Panc1 (cell line): ENCODE results near the gene R3HDM2. TPM values are rescaled to one million over a fixed set of nuclear protein-coding genes. Genes with fewer than 3 reads are reported as not detected.

Experiments
- ATAC-seq: fragments of 200-7000 bp; cut with Tn5 transposase; 2 replicates; pipeline ENCODE4 v1.9.1; 2020; ENCODE audit warnings: mild to moderate bottlenecking, moderate library complexity
- BruUV-seq: library from RNA; stranded (reverse); fragments of 400-500 nt; replicated peaks from 2 replicates; lab custom pipeline; 2021; lab: Mats Ljungman, UMichigan
- CTCF ChIA-PET: fragments of 300-600 bp; sonication (Branson Sonifier 250); formaldehyde crosslinking; loops from one replicate; lab custom pipeline; 2022; ENCODE audit warnings: antibody characterized with exemption; lab: Charles Lee
- POLR2A ChIA-PET: fragments of 300-600 bp; sonication (Branson Sonifier 250); formaldehyde crosslinking; loops from one replicate; lab custom pipeline; 2022; ENCODE audit warnings: antibody characterized with exemption; lab: Charles Lee
- DNase-seq: peaks from one replicate; pipeline ENCODE4 v3.0.0-alpha.2; 2010; ENCODE audit warnings: low read depth, low spot score
- H3K27ac ChIP-seq: 2 replicates; pipeline ENCODE4 v1.5.1; 2011; ENCODE audit warnings: mild to moderate bottlenecking, low read length, inconsistent platforms
- H3K27me3 ChIP-seq: fragments of 200-500 bp; sonication (Bioruptor generic); 2 replicates; pipeline ENCODE4 v1.6.0; 2014; ENCODE audit warnings: low read length, inconsistent platforms; ENCODE audit not compliant: control insufficient read depth, insufficient read depth
- H3K36me3 ChIP-seq: fragments of 200-500 bp; sonication (Bioruptor generic); 2 replicates; pipeline ENCODE4 v1.5.1; 2014; ENCODE audit warnings: inconsistent platforms, mild to moderate bottlenecking, low read length, moderate library complexity; ENCODE audit not compliant: control insufficient read depth, insufficient read depth
- H3K4me1 ChIP-seq: 2 replicates; pipeline ENCODE4 v1.5.1; 2011; ENCODE audit warnings: inconsistent platforms, mild to moderate bottlenecking, low read length, moderate library complexity; ENCODE audit not compliant: control insufficient read depth, insufficient read depth
- H3K4me3 ChIP-seq, 2 experiments: 2 replicates each; pipeline ENCODE4 v1.5.1; 2011 to 2012; ENCODE audit warnings: low read depth in 2 of 2, low read length in 2 of 2, mild to moderate bottlenecking in 2 of 2, inconsistent platforms in 1 of 2, moderate library complexity in 1 of 2
- H3K9me3 ChIP-seq: fragments of 200-500 bp; sonication (Bioruptor generic); 2 replicates; pipeline ENCODE4 v1.5.1; 2014; ENCODE audit warnings: low read depth, mild to moderate bottlenecking, inconsistent platforms, low read length, moderate library complexity; ENCODE audit not compliant: control insufficient read depth, insufficient read depth
- POLR2AphosphoS5 ChIP-seq: IDR thresholded peaks from 2 replicates; pipeline ENCODE4 v1.6.1; 2012; ENCODE audit warnings: mild to moderate bottlenecking, low read depth, low read length, moderate library complexity
- SIN3A ChIP-seq: IDR thresholded peaks from 2 replicates; pipeline ENCODE4 v1.6.1; 2012; ENCODE audit warnings: low read depth, mild to moderate bottlenecking, low read length, moderate library complexity, borderline replicate concordance; ENCODE audit not compliant: insufficient read depth
- TCF7L2 ChIP-seq: IDR thresholded peaks from 2 replicates; pipeline ENCODE4 v1.6.1; 2011; ENCODE audit warnings: mild to moderate bottlenecking, low read depth, low read length, inconsistent platforms
- in situ Hi-C: cut with HindIII; loops from 2 replicates; pipeline ENCODE4 v1.10.0; 2016; ENCODE audit warnings: low sequenced_read_pairs, low pct_unique_long_range_greater_than_20kb
- intact Hi-C: fragments of 100-400 bp; cut with micrococcal nuclease; formaldehyde crosslinking; loops from one replicate; pipeline ENCODE4 v1.10.0; 2022; ENCODE audit not compliant: unreplicated experiment
- total RNA-seq: library from RNA; stranded (reverse); gene quantifications from one replicate; pipeline ENCODE4 v1.2.1, GENCODE V29; 2021; ENCODE audit not compliant: unreplicated experiment
- TF ChIP-seq, protein P1 (sequence below): fragments of 450-650 bp; IDR thresholded peaks from 2 replicates; pipeline ENCODE4 v1.5.1; 2017; ENCODE audit warnings: mild to moderate bottlenecking
- TF ChIP-seq, protein P2 (sequence below), 2 experiments: IDR thresholded peaks; 2 replicates each; pipeline ENCODE4 v1.6.1; 2011 to 2012; ENCODE audit warnings: low read depth in 2 of 2, control low read depth in 1 of 2, low read length in 1 of 2, mild to moderate bottlenecking in 1 of 2, moderate library complexity in 1 of 2; ENCODE audit not compliant: insufficient read depth in 1 of 2

The R3HDM2 gene
- total RNA-seq, 1 experiment from 2014 or later = 56.5 TPM

GRCh38 chr12:57236925-57237595 is 193.8 kb downstream of the R3HDM2 start:
- POLR2A ChIA-PET = no interaction called here

GRCh38 chr12:57236201-57236924 is 194.5 kb downstream of the R3HDM2 start:
- no peak for DNase-seq
- ChIA-PET POLR2A (no interaction called here), CTCF (interaction anchor here (1.1 kb wide), 1 partner anchor 19 kb away, joined by 3 read pairs; no protein-coding TSS in a partner anchor)
- H3K27me3 ChIP-seq = peaks cover 2% of the 10 kb centered on the region; the same call in 1 of the 2 replicates
- H3K4me3 ChIP-seq = no peak overlapping the region
- in situ Hi-C loops = no loop called here
- no peak for ATAC-seq
- H3K27ac ChIP-seq = no peak overlapping the region
- no peaks in the 10 kb centered on the region for H3K9me3 ChIP-seq
- TF ChIP-seq, protein P1, sequence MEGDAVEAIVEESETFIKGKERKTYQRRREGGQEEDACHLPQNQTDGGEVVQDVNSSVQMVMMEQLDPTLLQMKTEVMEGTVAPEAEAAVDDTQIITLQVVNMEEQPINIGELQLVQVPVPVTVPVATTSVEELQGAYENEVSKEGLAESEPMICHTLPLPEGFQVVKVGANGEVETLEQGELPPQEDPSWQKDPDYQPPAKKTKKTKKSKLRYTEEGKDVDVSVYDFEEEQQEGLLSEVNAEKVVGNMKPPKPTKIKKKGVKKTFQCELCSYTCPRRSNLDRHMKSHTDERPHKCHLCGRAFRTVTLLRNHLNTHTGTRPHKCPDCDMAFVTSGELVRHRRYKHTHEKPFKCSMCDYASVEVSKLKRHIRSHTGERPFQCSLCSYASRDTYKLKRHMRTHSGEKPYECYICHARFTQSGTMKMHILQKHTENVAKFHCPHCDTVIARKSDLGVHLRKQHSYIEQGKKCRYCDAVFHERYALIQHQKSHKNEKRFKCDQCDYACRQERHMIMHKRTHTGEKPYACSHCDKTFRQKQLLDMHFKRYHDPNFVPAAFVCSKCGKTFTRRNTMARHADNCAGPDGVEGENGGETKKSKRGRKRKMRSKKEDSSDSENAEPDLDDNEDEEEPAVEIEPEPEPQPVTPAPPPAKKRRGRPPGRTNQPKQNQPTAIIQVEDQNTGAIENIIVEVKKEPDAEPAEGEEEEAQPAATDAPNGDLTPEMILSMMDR = no peak
- TF ChIP-seq, protein P2, sequence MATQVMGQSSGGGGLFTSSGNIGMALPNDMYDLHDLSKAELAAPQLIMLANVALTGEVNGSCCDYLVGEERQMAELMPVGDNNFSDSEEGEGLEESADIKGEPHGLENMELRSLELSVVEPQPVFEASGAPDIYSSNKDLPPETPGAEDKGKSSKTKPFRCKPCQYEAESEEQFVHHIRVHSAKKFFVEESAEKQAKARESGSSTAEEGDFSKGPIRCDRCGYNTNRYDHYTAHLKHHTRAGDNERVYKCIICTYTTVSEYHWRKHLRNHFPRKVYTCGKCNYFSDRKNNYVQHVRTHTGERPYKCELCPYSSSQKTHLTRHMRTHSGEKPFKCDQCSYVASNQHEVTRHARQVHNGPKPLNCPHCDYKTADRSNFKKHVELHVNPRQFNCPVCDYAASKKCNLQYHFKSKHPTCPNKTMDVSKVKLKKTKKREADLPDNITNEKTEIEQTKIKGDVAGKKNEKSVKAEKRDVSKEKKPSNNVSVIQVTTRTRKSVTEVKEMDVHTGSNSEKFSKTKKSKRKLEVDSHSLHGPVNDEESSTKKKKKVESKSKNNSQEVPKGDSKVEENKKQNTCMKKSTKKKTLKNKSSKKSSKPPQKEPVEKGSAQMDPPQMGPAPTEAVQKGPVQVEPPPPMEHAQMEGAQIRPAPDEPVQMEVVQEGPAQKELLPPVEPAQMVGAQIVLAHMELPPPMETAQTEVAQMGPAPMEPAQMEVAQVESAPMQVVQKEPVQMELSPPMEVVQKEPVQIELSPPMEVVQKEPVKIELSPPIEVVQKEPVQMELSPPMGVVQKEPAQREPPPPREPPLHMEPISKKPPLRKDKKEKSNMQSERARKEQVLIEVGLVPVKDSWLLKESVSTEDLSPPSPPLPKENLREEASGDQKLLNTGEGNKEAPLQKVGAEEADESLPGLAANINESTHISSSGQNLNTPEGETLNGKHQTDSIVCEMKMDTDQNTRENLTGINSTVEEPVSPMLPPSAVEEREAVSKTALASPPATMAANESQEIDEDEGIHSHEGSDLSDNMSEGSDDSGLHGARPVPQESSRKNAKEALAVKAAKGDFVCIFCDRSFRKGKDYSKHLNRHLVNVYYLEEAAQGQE (IDR thresholded peaks at IDR 0.05; ENCODE audit: insufficient read depth in 1 of 2, low read depth in 2 of 2, low read length in 1 of 2) = no peak
- TF ChIP-seq POLR2AphosphoS5 = no peak
- TF ChIP-seq SIN3A = no peak
- no peak for TF ChIP-seq TCF7L2
- intact Hi-C loops = no loop called here
- no peaks in the 10 kb centered on the region; the same call in 1 of the 2 replicates for H3K36me3 ChIP-seq
- peaks cover 16% of the 10 kb centered on the region for H3K4me1 ChIP-seq
- BruUV-seq = no TSS peak

More at GRCh38 chr12:57236925-57237595, 193.8 kb downstream of the R3HDM2 start:
- TF ChIP-seq SIN3A = no peak
- TF ChIP-seq POLR2AphosphoS5 = no peak
- TF ChIP-seq TCF7L2 = no peak
- TF ChIP-seq, protein P2 (IDR thresholded peaks at IDR 0.05; ENCODE audit: insufficient read depth in 1 of 2, low read depth in 2 of 2, low read length in 1 of 2) = no peak; a peak in 1 of 4 replicates
- TF ChIP-seq, protein P1 = no peak
- no peaks in the 10 kb centered on the region for H3K9me3 ChIP-seq
- ATAC-seq = no peak
- peaks cover 18% of the 10 kb centered on the region for H3K4me1 ChIP-seq
- BruUV-seq = no TSS peak
- no peak overlapping the region for H3K27ac ChIP-seq
- CTCF ChIA-PET = interaction anchor here (1.0 to 1.1 kb wide), 2 partner anchors 19 to 23 kb away, joined by 3 read pairs; no protein-coding TSS in a partner anchor
- intact Hi-C loops (no loop called here), in situ Hi-C loops (no loop called here)
- H3K4me3 ChIP-seq = no peak overlapping the region
- peaks cover 2% of the 10 kb centered on the region; the same call in 1 of the 2 replicates for H3K27me3 ChIP-seq
- no peaks in the 10 kb centered on the region; the same call in 1 of the 2 replicates for H3K36me3 ChIP-seq
- no peak for DNase-seq
